ENCODE results near the gene SLC22A17. TPM values are rescaled to one million over a fixed set of nuclear protein-coding genes. Genes with fewer than 3 reads are reported as not detected.
A peak's percentile ranks its signal among the peaks of the same experiment; 100 is the strongest.
"Not testable (repeated sequence)": the region's sequence is repeated elsewhere in the genome, so short reads cannot be mapped to it uniquely, and the experiment has no call there.

SLC22A17 gene
- total RNA-seq (2014; rRNA removed; shearing (Covaris generic)): 32.9 and 37.2 TPM in 2 replicates

GRCh38 chr14:23352506-23353432, at the start of gene SLC22A17:
Gene SLC22A17, minus strand, starts transcription at chr14:23352887.
- H3K27me3 ChIP-seq (ENCODE audit: control insufficient read depth, insufficient read depth, low read length): peaks cover 16% of the 10 kb centered on the region
- peak within 1 kb of the TSS; percentile 84 for H3K4me3 ChIP-seq (ENCODE audit: insufficient read depth, low read depth, low read length)
- peak; percentile 94 for DNase-seq
- 0 out of 2 replicates have a peak, but pooled peaks cover 1% of the 10 kb centered on the region for H3K36me3 ChIP-seq (replicated peaks; ENCODE audit: control insufficient read depth, insufficient read depth, low read length)

- no peak for DNase-seq
- H3K27me3 ChIP-seq (ENCODE audit: control insufficient read depth, insufficient read depth, low read length): no peaks in the 10 kb centered on the region; the same call in none of the 2 replicates
- no peaks in the 10 kb centered on the region for H3K36me3 ChIP-seq (replicated peaks; ENCODE audit: control insufficient read depth, insufficient read depth, low read length)
- H3K4me3 ChIP-seq (ENCODE audit: insufficient read depth, low read depth, low read length): no peak overlapping the region
Measured at GRCh38 chr14:23401291-23401690, 48.6 kb upstream of the SLC22A17 start.

DNA sequence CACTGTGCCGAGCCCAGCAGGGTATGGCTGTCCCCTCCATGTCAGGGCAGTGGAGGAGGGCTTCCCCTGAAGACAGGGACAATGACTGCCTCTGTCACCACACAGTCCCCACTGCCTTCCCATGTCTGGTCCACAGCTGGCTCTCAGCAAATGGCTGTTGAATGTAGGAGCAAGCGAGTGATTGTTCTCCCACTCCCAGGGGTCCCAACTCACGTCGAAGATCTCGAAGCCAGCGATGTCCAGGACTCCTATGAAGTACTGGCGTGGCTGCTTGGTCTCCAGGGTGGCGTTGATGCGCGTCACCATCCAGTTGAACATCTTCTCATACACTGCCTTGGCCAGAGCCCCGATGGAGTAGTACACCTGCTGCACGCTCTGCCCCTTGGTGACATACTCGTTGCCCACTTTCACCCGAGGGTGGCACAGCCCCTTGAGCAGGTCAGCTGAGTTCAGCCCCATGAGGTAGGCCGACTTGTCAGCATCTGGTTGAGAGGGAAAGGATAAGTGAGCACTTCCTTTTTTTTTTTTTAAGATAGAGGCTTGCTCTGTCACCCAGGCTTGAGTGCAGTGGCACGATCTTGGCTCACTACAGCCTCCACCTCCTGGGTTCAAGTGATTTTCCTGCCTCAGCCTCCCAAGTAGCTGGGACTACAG, 47.9 kb upstream of the SLC22A17 start:
- not testable (repeated sequence) for H3K4me3 ChIP-seq (ENCODE audit: insufficient read depth, low read depth, low read length); H3K36me3 ChIP-seq (replicated peaks; ENCODE audit: control insufficient read depth, insufficient read depth, low read length); DNase-seq

DNA sequence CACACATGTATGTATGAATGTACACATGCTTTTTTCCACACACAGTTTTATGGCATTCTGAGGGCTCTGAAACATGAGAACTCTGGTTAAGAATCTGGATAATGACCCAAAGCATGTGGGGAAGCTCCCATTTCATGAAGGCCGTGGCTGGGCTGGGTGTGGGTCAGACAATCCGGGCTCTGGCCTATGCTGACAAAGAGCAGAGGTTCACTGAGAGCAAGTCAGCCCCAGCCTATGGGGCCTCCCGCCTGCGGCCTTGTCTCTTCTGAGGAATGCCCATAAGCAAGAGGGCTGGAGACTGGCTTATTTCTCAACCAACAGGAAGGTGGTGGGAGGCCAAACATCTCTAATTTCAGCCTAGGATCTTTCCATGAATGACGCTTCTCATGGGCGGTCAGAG, 46.9 kb upstream of the SLC22A17 start:
- Histone ChIP-seq H3K36me3 (replicated peaks; ENCODE audit: control insufficient read depth, insufficient read depth, low read length) (no peaks in the 10 kb centered on the region), H3K27me3 (ENCODE audit: control insufficient read depth, insufficient read depth, low read length) (no peaks in the 10 kb centered on the region; the same call in none of the 2 replicates), H3K4me3 (ENCODE audit: insufficient read depth, low read depth, low read length) (no peak overlapping the region)
- no peak for DNase-seq

More for the DNA sequence above, 47.9 kb upstream of the SLC22A17 start:
- not testable (repeated sequence) for H3K27me3 ChIP-seq (ENCODE audit: control insufficient read depth, insufficient read depth, low read length)

DNA sequence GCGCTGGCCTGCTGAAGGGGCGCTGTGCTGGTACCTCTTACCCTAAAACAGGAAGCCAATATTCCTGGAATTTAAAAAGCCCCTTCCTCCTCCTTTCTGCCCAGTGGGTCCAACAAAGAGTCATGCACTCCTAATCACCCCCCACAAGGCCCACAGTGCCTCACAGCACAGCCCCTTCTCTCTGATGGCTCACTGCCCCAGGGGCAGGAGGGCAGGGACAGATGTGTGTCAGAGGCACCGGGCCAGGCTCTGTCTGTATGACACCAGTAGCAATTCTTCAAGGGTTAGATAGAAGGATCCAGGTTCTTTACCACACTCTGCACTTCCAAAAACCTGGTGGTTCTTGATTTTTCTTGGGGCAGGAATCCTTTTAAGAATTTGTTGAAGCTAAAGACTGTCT, 46.4 kb upstream of the SLC22A17 start:
- Histone ChIP-seq H3K36me3 (replicated peaks; ENCODE audit: control insufficient read depth, insufficient read depth, low read length) (no peaks in the 10 kb centered on the region), H3K4me3 (ENCODE audit: insufficient read depth, low read depth, low read length) (no peak overlapping the region), H3K27me3 (ENCODE audit: control insufficient read depth, insufficient read depth, low read length) (no peaks in the 10 kb centered on the region; the same call in none of the 2 replicates)
- no peak for DNase-seq

DNA sequence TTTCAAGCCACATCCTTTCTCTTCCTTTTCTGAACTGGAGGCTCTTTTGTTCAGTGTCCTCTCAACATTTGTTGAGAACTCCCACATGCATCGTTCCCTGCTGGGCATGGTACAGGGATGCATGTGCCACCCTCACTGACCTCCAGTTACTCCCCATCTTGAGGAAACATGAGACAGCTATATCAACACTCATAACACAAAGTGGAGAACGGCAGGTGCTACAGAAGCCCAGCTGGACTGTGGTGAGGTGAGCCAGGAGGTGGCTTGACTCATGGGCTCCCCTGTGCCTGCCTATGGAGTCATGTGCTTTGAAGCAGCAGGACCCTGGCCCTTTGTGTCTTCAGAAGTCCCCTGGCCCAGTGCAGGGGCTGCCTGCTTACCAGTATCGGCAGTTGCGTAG, 45.7 kb upstream of the SLC22A17 start:
- no peaks in the 10 kb centered on the region; the same call in 1 of the 2 replicates for H3K27me3 ChIP-seq (ENCODE audit: control insufficient read depth, insufficient read depth, low read length)
- no peaks in the 10 kb centered on the region for H3K36me3 ChIP-seq (replicated peaks; ENCODE audit: control insufficient read depth, insufficient read depth, low read length)
- DNase-seq: no peak
- H3K4me3 ChIP-seq (ENCODE audit: insufficient read depth, low read depth, low read length): no peak overlapping the region

- Histone ChIP-seq H3K27me3 (ENCODE audit: control insufficient read depth, insufficient read depth, low read length) (no peaks in the 10 kb centered on the region; the same call in 1 of the 2 replicates), H3K36me3 (replicated peaks; ENCODE audit: control insufficient read depth, insufficient read depth, low read length) (no peaks in the 10 kb centered on the region), H3K4me3 (ENCODE audit: insufficient read depth, low read depth, low read length) (no peak overlapping the region)
- DNase-seq: no peak
Measured at GRCh38 chr14:23396781-23397407, 44.2 kb upstream of the SLC22A17 start.

GRCh38 chr14:23396126-23396525, 43.4 kb upstream of the SLC22A17 start:
- DNase-seq: no peak
- Histone ChIP-seq H3K36me3 (replicated peaks; ENCODE audit: control insufficient read depth, insufficient read depth, low read length) (no peaks in the 10 kb centered on the region), H3K27me3 (ENCODE audit: control insufficient read depth, insufficient read depth, low read length) (no peaks in the 10 kb centered on the region; the same call in 1 of the 2 replicates), H3K4me3 (ENCODE audit: insufficient read depth, low read depth, low read length) (no peak overlapping the region)

DNA sequence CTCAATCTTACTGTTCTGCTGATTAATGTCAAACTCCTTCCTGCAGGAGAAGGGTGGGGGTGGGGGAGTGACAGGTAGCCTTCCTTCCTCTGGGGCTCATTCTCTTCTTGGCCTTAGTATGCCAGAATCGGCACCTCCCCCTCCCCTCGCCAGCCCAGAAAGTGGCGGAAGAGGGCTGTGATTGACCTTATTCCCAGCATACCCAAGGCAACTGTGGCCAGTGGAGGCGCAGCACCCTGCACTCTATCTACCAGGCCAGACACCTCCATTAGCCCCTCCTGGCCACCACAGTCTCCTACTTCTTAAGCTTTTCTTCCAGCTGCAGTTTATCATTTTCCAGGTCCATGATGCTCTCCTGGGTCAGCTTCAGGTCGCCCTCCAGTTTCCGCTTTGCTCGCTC, 39.9 kb upstream of the SLC22A17 start:
- H3K36me3 ChIP-seq (replicated peaks; ENCODE audit: control insufficient read depth, insufficient read depth, low read length): no peaks in the 10 kb centered on the region
- H3K4me3 ChIP-seq (ENCODE audit: insufficient read depth, low read depth, low read length): no peak overlapping the region
- peak; percentile 67 for DNase-seq

DNA sequence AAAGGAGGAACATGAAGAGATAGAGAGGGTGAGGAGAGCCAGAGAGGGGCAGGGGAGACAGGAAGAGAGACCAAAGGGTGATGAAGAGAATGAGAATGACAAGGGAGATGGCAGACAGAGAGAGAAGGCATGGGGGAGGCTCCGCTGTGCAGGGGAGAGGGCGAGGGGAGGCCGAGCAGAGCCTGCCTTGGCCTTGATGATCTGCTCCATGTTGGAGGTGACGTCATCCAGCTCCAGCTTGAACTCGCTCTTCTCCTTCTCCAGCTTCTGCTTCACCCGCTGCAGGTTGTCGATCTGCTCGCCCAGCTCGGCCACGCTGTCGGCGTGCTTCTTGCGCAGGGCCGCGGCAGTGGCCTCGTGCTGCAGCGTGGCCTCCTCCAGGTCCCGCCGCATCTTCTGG, 37.2 kb upstream of the SLC22A17 start:
- not testable (repeated sequence) for H3K27me3 ChIP-seq (ENCODE audit: control insufficient read depth, insufficient read depth, low read length); H3K4me3 ChIP-seq (ENCODE audit: insufficient read depth, low read depth, low read length); H3K36me3 ChIP-seq (replicated peaks; ENCODE audit: control insufficient read depth, insufficient read depth, low read length); DNase-seq

More for the DNA sequence above, 39.9 kb upstream of the SLC22A17 start:
- H3K27me3 ChIP-seq (ENCODE audit: control insufficient read depth, insufficient read depth, low read length): no peaks in the 10 kb centered on the region; the same call in 1 of the 2 replicates

GRCh38 chr14:23389396-23389795, 36.7 kb upstream of the SLC22A17 start:
- Histone ChIP-seq H3K27me3 (ENCODE audit: control insufficient read depth, insufficient read depth, low read length) (no peaks in the 10 kb centered on the region; the same call in 1 of the 2 replicates), H3K36me3 (replicated peaks; ENCODE audit: control insufficient read depth, insufficient read depth, low read length) (no peaks in the 10 kb centered on the region), H3K4me3 (ENCODE audit: insufficient read depth, low read depth, low read length) (no peak overlapping the region)
- peak; percentile 46 for DNase-seq

DNA sequence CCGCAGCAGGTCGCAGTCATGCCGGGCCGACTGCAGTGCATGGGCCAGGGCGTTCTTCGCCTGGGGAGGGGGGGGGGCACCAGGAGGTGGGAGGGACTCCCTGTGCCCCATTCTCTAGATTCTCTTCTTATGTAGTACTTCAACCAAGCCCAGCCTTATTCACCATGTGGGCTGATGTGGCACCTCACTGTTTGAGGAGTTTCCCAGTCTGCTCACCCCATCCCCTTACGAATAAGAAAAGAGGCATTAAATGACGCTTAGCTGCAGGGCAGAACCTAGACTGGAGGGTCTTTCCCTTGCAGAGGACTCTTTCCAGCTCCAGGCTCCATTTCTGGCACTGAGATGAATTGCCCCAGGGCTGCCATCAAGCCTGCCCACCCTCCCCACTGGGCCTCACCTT, 36.3 kb upstream of the SLC22A17 start:
- no peaks in the 10 kb centered on the region for H3K36me3 ChIP-seq (replicated peaks; ENCODE audit: control insufficient read depth, insufficient read depth, low read length)
- H3K4me3 ChIP-seq (ENCODE audit: insufficient read depth, low read depth, low read length): no peak overlapping the region
- DNase-seq: peak; percentile 71
- no peaks in the 10 kb centered on the region; the same call in 1 of the 2 replicates for H3K27me3 ChIP-seq (ENCODE audit: control insufficient read depth, insufficient read depth, low read length)

- no peak overlapping the region for H3K4me3 ChIP-seq (ENCODE audit: insufficient read depth, low read depth, low read length)
- H3K27me3 ChIP-seq (ENCODE audit: control insufficient read depth, insufficient read depth, low read length): no peaks in the 10 kb centered on the region
- H3K36me3 ChIP-seq (replicated peaks; ENCODE audit: control insufficient read depth, insufficient read depth, low read length): no peaks in the 10 kb centered on the region
- DNase-seq: peak; percentile 43
Measured at GRCh38 chr14:23387916-23388882, 35.5 kb upstream of the SLC22A17 start.
